SK-N-SH (cell line): ENCODE data around the gene TRPM3. TPM values are rescaled to one million over a fixed set of nuclear protein-coding genes. Genes with fewer than 3 reads are reported as not detected.

ENCODE experiments used
- CTCF ChIA-PET: fragments of 300-600, 350-600 bp; formaldehyde crosslinking; extraction: SDS; loops from one replicate; lab custom pipeline; 2021; lab: Yijun Ruan, JAX
- POLR2A ChIA-PET: fragments of 350-600 bp; sonication (Branson Sonifier 250); formaldehyde crosslinking; extraction: SDS; loops from one replicate; lab custom pipeline; 2020; ENCODE audit warnings: antibody characterized with exemption, inconsistent platforms; lab: Yijun Ruan, JAX
- DNase-seq: peaks from one replicate; pipeline ENCODE4 v3.0.0; 2012
- H2AFZ ChIP-seq: fragments of 200-600 bp; sonication (generic); 2 replicates; pipeline ENCODE4 v1.8.1; 2016; ENCODE audit warnings: antibody characterized with exemption, mild to moderate bottlenecking, low read depth
- H3F3A ChIP-seq: fragments of 200-600 bp; sonication (generic); replicated peaks from 2 replicates; pipeline ENCODE3; 2016; ENCODE audit warnings: antibody characterized with exemption, mild to moderate bottlenecking; ENCODE audit not compliant: insufficient read depth
- H3K27ac ChIP-seq, 2 experiments: fragments of 200-500 bp in 1 of 2; fragments of 200-600 bp in 1 of 2; sonication (Bioruptor generic) in 1 of 2; sonication (generic), shearing (Covaris generic) in 1 of 2; 2 replicates each; pipeline versions ENCODE4 v1.5.1 to v1.6.1; 2014 to 2016; ENCODE audit warnings: low read depth in 2 of 2, inconsistent platforms in 1 of 2, low read length in 1 of 2, mild to moderate bottlenecking in 1 of 2, mixed read lengths in 1 of 2
- H3K27me3 ChIP-seq: fragments of 200-600 bp; sonication (generic), shearing (Covaris generic); 2 replicates; pipeline ENCODE4 v1.6.1; 2016; ENCODE audit warnings: mixed run types; ENCODE audit not compliant: insufficient read depth
- H3K36me3 ChIP-seq, 2 experiments: fragments of 200-500 bp in 1 of 2; fragments of 200-600 bp in 1 of 2; sonication (Bioruptor generic) in 1 of 2; sonication (generic) in 1 of 2; replicated peaks in 1 of 2; 2 replicates each; pipeline versions ENCODE3 to v1.5.1; 2014 to 2016; ENCODE audit warnings: low read length in 1 of 2, mild to moderate bottlenecking in 1 of 2; ENCODE audit not compliant: insufficient read depth in 2 of 2, control insufficient read depth in 1 of 2
- H3K4me1 ChIP-seq, 2 experiments: fragments of 200-500 bp in 1 of 2; fragments of 200-600 bp in 1 of 2; sonication (Bioruptor generic) in 1 of 2; sonication (generic), shearing (Covaris generic) in 1 of 2; 2 replicates each; pipeline versions ENCODE4 v1.5.1 to v1.6.1; 2014 to 2016; ENCODE audit warnings: low read depth in 1 of 2, low read length in 1 of 2, mixed run types in 1 of 2; ENCODE audit not compliant: insufficient read depth in 2 of 2, control insufficient read depth in 1 of 2
- H3K4me2 ChIP-seq: fragments of 200-600 bp; sonication (generic), shearing (Covaris generic); 2 replicates; pipeline ENCODE4 v1.6.1; 2017; ENCODE audit warnings: mixed run types
- H3K4me3 ChIP-seq, 2 experiments: fragments of 200-500 bp in 1 of 2; fragments of 200-600 bp in 1 of 2; sonication (Bioruptor generic) in 1 of 2; sonication (generic), shearing (Covaris generic) in 1 of 2; 2 replicates each; pipeline versions ENCODE4 v1.5.1 to v1.8.1; 2014 to 2016; ENCODE audit warnings: low read depth in 2 of 2, inconsistent platforms in 1 of 2, low read length in 1 of 2, mild to moderate bottlenecking in 1 of 2, mixed read lengths in 1 of 2, moderate library complexity in 1 of 2
- H3K79me2 ChIP-seq: fragments of 200-600 bp; sonication (generic); 2 replicates; pipeline ENCODE4 v1.8.1; 2017; ENCODE audit warnings: mild to moderate bottlenecking; ENCODE audit not compliant: insufficient read depth
- H3K9ac ChIP-seq: fragments of 200-600 bp; sonication (generic); 2 replicates; pipeline ENCODE4 v1.6.1; 2017; ENCODE audit warnings: mixed run types
- H3K9me2 ChIP-seq: fragments of 200-600 bp; sonication (generic); 2 replicates; pipeline ENCODE4 v1.6.1; 2017; ENCODE audit warnings: mixed run types
- H3K9me3 ChIP-seq: fragments of 200-600 bp; sonication (generic); 2 replicates; pipeline ENCODE4 v1.6.1; 2017; ENCODE audit warnings: mixed run types, mild to moderate bottlenecking, moderate library complexity
- H4K20me1 ChIP-seq: fragments of 200-600 bp; sonication (generic); 2 replicates; pipeline ENCODE4 v1.6.1; 2017; ENCODE audit warnings: mild to moderate bottlenecking, mixed run types; ENCODE audit not compliant: insufficient read depth
- FOXM1 ChIP-seq: IDR thresholded peaks from 2 replicates; pipeline ENCODE4 v1.4.0; 2012; ENCODE audit warnings: low read depth, mild to moderate bottlenecking
- GABPA ChIP-seq: IDR thresholded peaks from 2 replicates; pipeline ENCODE4 v1.4.0; 2012; ENCODE audit warnings: low read depth, mild to moderate bottlenecking
- GATA2 ChIP-seq: sonication (generic); formaldehyde crosslinking; IDR thresholded peaks from 2 replicates; pipeline ENCODE4 v1.5.0; 2020; ENCODE audit warnings: mild to moderate bottlenecking, missing genetic modification reagents
- JUND ChIP-seq: IDR thresholded peaks from 2 replicates; pipeline ENCODE4 v1.4.0; 2012
- NFIC ChIP-seq: IDR thresholded peaks from 2 replicates; pipeline ENCODE4 v1.4.0; 2012; ENCODE audit warnings: borderline replicate concordance
- NRF1 ChIP-seq: IDR thresholded peaks from 2 replicates; pipeline ENCODE4 v1.6.1; 2012; ENCODE audit warnings: low read depth, mild to moderate bottlenecking, low read length
- RCOR1 ChIP-seq: fragments of 150-350 bp; IDR thresholded peaks from 2 replicates; pipeline ENCODE4 v1.6.1; 2017; ENCODE audit warnings: antibody characterized with exemption, low read length
- RFX5 ChIP-seq: IDR thresholded peaks from 2 replicates; pipeline ENCODE4 v1.6.1; 2012; ENCODE audit warnings: mild to moderate bottlenecking, improper control_type of control experiment, low read length
- TCF12 ChIP-seq: IDR thresholded peaks from 2 replicates; pipeline ENCODE4 v1.4.0; 2012
- ZBTB33 ChIP-seq: IDR thresholded peaks from 2 replicates; pipeline ENCODE4 v1.4.0; 2012; ENCODE audit warnings: low read depth, borderline replicate concordance
- WGBS: methylation state at CpG from one replicate; pipeline ENCODE4 v1.1.6; 2017; ENCODE audit warnings: low lambda C conversion rate; 5-methylcytosine and 5-hydroxymethylcytosine counted together
- polyA plus RNA-seq, 3 experiments: library from polyadenylated mRNA; depleted of rRNA; stranded (reverse); fragments of >200 nt; gene quantifications; 2 replicates each; pipeline ENCODE4 v1.2.3, GENCODE V29; 2012
- TF ChIP-seq, protein P1 (sequence below): IDR thresholded peaks from 2 replicates; pipeline ENCODE4 v1.4.0; 2012; ENCODE audit warnings: low read depth, borderline replicate concordance
- TF ChIP-seq, protein P2 (sequence below): fragments of 200-600 bp; sonication (generic); IDR thresholded peaks from 2 replicates; pipeline ENCODE4 v1.6.1; 2017; ENCODE audit warnings: antibody characterized with exemption, mild to moderate bottlenecking, moderate library complexity
- TF ChIP-seq, protein P3 (sequence below): IDR thresholded peaks from 2 replicates; pipeline ENCODE4; 2012

The TRPM3 gene
- polyA plus RNA-seq, 1 of the 3 experiments (the other 2 are of a cell fraction): not detected

DNA sequence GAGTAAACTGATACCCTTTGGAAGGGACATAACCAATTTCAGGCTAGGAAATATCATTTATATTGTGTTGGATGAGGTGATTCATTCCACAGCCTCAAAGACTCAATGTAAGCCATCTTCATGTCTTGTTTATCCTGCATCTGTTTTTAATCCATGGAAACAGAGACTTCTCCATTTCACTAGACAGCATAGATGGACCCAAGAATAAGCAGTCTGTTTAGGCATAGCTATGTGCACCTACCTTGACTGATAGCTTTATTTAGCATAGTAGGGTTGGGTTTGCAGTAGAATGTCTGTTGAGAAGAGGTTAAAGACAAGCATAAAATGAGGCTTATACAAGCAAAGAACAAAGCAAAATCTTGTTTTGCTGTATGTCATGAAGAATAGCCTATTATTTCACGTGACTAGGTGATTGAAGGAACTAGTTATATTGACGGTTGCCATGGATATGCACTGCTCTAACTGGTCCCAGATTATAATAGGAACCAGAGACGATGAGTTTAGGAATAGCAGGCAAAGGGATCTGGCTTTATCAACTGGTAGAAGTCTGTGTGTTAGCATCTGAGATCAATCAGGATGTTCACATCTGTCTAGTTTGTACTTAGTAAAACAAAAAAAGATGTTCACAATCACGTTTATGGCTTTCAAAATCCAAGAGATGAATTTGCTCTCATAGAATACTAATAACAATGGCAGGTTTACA is 552.2 kb downstream of the TRPM3 start:
- peak; percentile 22 for DNase-seq
- ChIA-PET CTCF (no interaction called here), POLR2A (no interaction called here)
- H3K36me3 ChIP-seq: no peaks in the 10 kb centered on the region
- no peak overlapping the region; a peak in 1 of 4 replicates for H3K27ac ChIP-seq
- H3K79me2 ChIP-seq: no peaks in the 10 kb centered on the region
- no peaks in the 10 kb centered on the region for H4K20me1 ChIP-seq
- H2AFZ ChIP-seq: no peak overlapping the region
- H3K4me3 ChIP-seq: no peak overlapping the region
- no peak overlapping the region for H3K9ac ChIP-seq
- H3K9me2 ChIP-seq: no peaks in the 10 kb centered on the region
- H3K4me2 ChIP-seq: no peak overlapping the region
- no peaks in the 10 kb centered on the region for H3K9me3 ChIP-seq
- peaks cover 0 to 8% of the 10 kb centered on the region in 2 experiments; a peak in 2 of 4 replicates for H3K4me1 ChIP-seq
- H3F3A ChIP-seq: peaks cover 2% of the 10 kb centered on the region
- TF ChIP-seq, protein P1, sequence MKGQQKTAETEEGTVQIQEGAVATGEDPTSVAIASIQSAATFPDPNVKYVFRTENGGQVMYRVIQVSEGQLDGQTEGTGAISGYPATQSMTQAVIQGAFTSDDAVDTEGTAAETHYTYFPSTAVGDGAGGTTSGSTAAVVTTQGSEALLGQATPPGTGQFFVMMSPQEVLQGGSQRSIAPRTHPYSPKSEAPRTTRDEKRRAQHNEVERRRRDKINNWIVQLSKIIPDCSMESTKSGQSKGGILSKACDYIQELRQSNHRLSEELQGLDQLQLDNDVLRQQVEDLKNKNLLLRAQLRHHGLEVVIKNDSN: no peak
- TF ChIP-seq GATA2 (CRISPR knock-in tag) (no peak), NFIC (no peak), JUND (no peak), RCOR1 (no peak), RFX5 (no peak), GABPA (no peak), NRF1 (no peak), FOXM1 (no peak)
- TF ChIP-seq, protein P2, sequence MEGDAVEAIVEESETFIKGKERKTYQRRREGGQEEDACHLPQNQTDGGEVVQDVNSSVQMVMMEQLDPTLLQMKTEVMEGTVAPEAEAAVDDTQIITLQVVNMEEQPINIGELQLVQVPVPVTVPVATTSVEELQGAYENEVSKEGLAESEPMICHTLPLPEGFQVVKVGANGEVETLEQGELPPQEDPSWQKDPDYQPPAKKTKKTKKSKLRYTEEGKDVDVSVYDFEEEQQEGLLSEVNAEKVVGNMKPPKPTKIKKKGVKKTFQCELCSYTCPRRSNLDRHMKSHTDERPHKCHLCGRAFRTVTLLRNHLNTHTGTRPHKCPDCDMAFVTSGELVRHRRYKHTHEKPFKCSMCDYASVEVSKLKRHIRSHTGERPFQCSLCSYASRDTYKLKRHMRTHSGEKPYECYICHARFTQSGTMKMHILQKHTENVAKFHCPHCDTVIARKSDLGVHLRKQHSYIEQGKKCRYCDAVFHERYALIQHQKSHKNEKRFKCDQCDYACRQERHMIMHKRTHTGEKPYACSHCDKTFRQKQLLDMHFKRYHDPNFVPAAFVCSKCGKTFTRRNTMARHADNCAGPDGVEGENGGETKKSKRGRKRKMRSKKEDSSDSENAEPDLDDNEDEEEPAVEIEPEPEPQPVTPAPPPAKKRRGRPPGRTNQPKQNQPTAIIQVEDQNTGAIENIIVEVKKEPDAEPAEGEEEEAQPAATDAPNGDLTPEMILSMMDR: no peak
- WGBS: 6% methylated on average over 4 of the region's 4 CpGs
- no peaks in the 10 kb centered on the region for H3K27me3 ChIP-seq

DNA sequence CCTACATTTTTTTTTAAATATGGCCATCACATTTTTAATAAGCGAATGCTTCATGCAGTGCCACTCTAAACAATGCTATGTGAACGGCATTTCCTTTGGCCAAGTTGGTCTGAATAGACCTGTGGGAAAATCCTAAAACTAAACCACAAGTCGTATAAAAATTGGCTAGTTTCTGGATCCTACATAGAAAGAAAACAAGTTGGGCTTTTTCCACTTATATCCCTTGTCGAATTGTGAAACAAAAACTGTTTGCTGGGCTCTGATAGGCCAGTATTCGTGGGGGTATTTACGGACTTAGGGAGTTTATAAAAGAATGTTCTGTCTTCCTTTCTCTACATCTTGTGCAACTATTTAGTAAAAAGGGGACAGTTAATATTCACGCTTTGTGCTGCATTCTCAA is 553.9 kb downstream of the TRPM3 start:
- Histone ChIP-seq H3K4me3 (no peak overlapping the region), H4K20me1 (no peaks in the 10 kb centered on the region), H3F3A (no peaks in the 10 kb centered on the region), H3K27me3 (no peaks in the 10 kb centered on the region), H3K4me1 (no peaks in the 10 kb centered on the region; a peak in 2 of 4 replicates), H3K27ac (no peak overlapping the region), H3K9me2 (no peaks in the 10 kb centered on the region), H3K36me3 (no peaks in the 10 kb centered on the region), H3K4me2 (no peak overlapping the region), H2AFZ (no peak overlapping the region), H3K9ac (no peak overlapping the region), H3K79me2 (no peaks in the 10 kb centered on the region), H3K9me3 (no peaks in the 10 kb centered on the region)
- ChIA-PET POLR2A (no interaction called here), CTCF (interaction anchor here (0.9 kb wide), 1 partner anchor 9 kb away, joined by 4 read pairs; no protein-coding TSS in a partner anchor)
- DNase-seq: no peak
- TF ChIP-seq NFIC: no peak
- no peak for TF ChIP-seq TCF12
- no peak for TF ChIP-seq ZBTB33
- no peak for TF ChIP-seq RFX5
- TF ChIP-seq, protein P3, sequence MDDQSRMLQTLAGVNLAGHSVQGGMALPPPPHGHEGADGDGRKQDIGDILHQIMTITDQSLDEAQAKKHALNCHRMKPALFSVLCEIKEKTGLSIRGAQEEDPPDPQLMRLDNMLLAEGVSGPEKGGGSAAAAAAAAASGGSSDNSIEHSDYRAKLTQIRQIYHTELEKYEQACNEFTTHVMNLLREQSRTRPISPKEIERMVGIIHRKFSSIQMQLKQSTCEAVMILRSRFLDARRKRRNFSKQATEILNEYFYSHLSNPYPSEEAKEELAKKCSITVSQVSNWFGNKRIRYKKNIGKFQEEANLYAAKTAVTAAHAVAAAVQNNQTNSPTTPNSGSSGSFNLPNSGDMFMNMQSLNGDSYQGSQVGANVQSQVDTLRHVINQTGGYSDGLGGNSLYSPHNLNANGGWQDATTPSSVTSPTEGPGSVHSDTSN: no peak
- TF ChIP-seq, protein P2: no peak
- WGBS: 81% methylated on average over 7 of the region's 7 CpGs
